Measurements from ENCODE around the gene SLC38A10.

SLC38A10 gene

DNA sequence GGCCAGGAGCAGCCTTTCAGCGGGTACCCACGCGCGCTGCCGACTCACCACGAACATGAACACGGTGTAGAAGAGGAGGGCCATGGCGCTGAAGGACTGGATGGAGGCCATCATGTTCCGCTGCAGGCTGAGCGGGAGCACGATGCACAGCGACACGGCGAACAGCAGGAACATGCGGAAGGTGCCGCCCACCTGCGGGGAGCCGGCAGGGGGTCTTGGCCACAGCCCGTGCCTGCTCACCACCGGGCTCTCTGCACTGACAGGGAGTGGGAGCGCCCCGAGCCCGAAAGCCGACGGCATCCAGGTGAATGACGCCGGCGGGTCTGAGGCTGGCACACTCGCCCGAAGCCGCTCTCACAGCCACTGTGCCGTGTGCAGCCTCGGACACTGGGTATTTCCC is 13.0 kb downstream of the SLC38A10 start:
- Histone ChIP-seq H4K5ac (ENCODE audit: low read length) (no peak overlapping the region), H3K4me3 (ENCODE audit: low read length) (no peak overlapping the region), H3K9ac (ENCODE audit: low read length) (no peak overlapping the region), H3K4me2 (ENCODE audit: low read length) (no peak overlapping the region), H3K79me2 (ENCODE audit: control insufficient read depth, insufficient read depth, low read length) (peaks cover 4% of the 10 kb centered on the region), H2BK15ac (replicated peaks; ENCODE audit: low read depth) (no peak overlapping the region), H3K23ac (ENCODE audit: low read length) (no peak overlapping the region), H3K36me3 (ENCODE audit: control insufficient read depth, insufficient read depth, low read length) (no peaks in the 10 kb centered on the region), H3K27ac (ENCODE audit: low read depth, low read length) (no peak overlapping the region), H3K56ac (ENCODE audit: low read length) (no peak overlapping the region), H3K18ac (ENCODE audit: low read length) (no peak overlapping the region), H4K8ac (ENCODE audit: low read depth, low read length) (no peak overlapping the region), H2AK5ac (ENCODE audit: low read length) (no peak overlapping the region), H3K79me1 (ENCODE audit: low read length) (peaks cover 5% of the 10 kb centered on the region), H2BK120ac (ENCODE audit: low read depth, low read length) (no peak overlapping the region), H3K4ac (ENCODE audit: low read depth, low read length) (no peak overlapping the region), H3K27me3 (ENCODE audit: insufficient read depth, low read length, poor library complexity) (no peaks in the 10 kb centered on the region), H3K4me1 (ENCODE audit: control insufficient read depth, low read depth, low read length) (no peaks in the 10 kb centered on the region), H2BK5ac (ENCODE audit: low read length) (no peak overlapping the region)
- WGBS (ENCODE audit: extremely low coverage, insufficient coverage, low lambda C conversion rate), result no CpG with 5 or more reads among the region's 33 CpGs
- no peak for DNase-seq

DNA sequence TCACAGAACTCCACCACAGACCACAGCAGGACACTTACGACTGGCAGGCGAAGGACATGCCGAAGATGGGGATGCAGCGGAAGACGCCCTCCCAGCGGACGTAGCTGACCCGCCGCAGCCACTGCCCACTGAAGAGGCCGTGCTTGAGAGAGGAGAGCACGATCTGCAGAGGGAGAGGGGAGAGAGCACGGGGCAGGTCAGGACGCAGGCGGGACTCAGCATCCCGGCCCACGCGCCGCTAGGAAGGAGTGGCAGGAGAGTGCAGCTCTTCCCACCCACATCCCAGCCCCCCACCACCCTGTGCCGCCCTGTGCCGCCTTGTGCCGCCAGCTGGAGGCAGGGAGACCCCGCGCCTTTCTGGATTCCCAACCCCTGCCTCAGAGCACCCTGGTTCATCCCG is 14.5 kb downstream of the SLC38A10 start:
- peaks cover 3% of the 10 kb centered on the region for H3K79me1 ChIP-seq (ENCODE audit: low read length)
- H3K36me3 ChIP-seq (ENCODE audit: control insufficient read depth, insufficient read depth, low read length), result no peaks in the 10 kb centered on the region
- no peaks in the 10 kb centered on the region for H3K79me2 ChIP-seq (ENCODE audit: control insufficient read depth, insufficient read depth, low read length)
- no CpG with 5 or more reads among the region's 24 CpGs for WGBS (ENCODE audit: extremely low coverage, insufficient coverage, low lambda C conversion rate)
- no peak overlapping the region for H3K27ac ChIP-seq (ENCODE audit: low read depth, low read length)
- no peak overlapping the region for H3K4me3 ChIP-seq (ENCODE audit: low read length)
- H3K4ac ChIP-seq (ENCODE audit: low read depth, low read length), result no peak overlapping the region
- H3K9ac ChIP-seq (ENCODE audit: low read length), result no peak overlapping the region
- no peak for DNase-seq
- H2AK5ac ChIP-seq (ENCODE audit: low read length), result no peak overlapping the region
- no peak overlapping the region for H4K8ac ChIP-seq (ENCODE audit: low read depth, low read length)
- H4K5ac ChIP-seq (ENCODE audit: low read length), result no peak overlapping the region
- H2BK5ac ChIP-seq (ENCODE audit: low read length), result no peak overlapping the region
- H2BK120ac ChIP-seq (ENCODE audit: low read depth, low read length), result no peak overlapping the region
- H3K56ac ChIP-seq (ENCODE audit: low read length), result no peak overlapping the region
- H2BK15ac ChIP-seq (replicated peaks; ENCODE audit: low read depth), result no peak overlapping the region
- H3K18ac ChIP-seq (ENCODE audit: low read length), result no peak overlapping the region
- H3K4me2 ChIP-seq (ENCODE audit: low read length), result no peak overlapping the region
- no peak overlapping the region for H3K23ac ChIP-seq (ENCODE audit: low read length)
- H3K27me3 ChIP-seq (ENCODE audit: insufficient read depth, low read length, poor library complexity), result no peaks in the 10 kb centered on the region
- no peaks in the 10 kb centered on the region for H3K4me1 ChIP-seq (ENCODE audit: control insufficient read depth, low read depth, low read length)

DNA sequence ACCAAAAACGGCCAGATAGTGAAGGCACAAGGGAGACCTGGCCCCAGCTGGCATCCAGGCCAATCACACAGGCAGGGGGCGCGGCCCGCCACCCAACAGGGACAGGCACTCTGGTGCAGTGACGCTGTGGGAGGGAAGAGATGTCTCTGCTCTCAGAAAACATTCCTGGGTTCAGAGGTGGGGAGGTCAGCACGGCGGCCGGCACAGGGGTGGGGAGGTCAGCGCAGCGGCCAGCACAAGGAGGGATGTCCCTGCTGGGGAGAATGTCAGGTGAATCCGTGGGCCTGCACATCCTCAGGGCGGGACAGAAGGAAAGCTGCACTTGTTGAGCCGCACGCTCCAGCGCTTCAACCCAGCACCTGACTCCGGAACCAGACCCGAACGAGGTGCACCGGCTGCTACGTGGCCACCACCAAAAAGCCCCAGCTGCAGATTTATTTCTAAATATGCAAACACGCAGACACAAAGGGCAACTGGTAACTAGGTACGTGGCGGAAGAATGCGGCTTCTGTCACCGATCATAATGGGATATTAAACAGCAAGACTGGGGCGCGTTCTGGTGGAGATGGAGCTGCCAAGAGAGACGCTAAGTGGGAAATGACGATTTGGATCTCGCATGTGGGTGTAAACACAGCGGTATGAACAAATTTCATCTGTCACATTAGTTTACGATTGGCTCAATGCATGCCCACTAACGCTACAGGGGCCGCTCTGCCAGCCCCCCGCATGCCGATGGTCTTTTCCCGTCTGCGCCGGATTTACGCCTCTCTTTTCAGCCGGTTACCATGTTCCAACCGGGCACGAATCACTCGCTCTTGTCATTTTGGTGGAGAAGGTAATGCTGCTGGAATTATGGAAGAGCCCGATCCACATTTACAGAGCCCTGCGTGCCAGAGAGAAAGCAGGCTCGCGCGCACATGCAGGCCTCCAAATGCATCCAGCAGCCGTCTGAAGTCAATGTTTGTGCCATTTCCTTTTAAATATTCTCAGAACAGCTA is 15.5 kb downstream of the SLC38A10 start:
- H4K8ac ChIP-seq (ENCODE audit: low read depth, low read length), result no peak overlapping the region
- H3K18ac ChIP-seq (ENCODE audit: low read length), result no peak overlapping the region
- no peak overlapping the region for H3K4me3 ChIP-seq (ENCODE audit: low read length)
- H3K23ac ChIP-seq (ENCODE audit: low read length), result no peak overlapping the region
- DNase-seq, result no peak
- WGBS (ENCODE audit: extremely low coverage, insufficient coverage, low lambda C conversion rate), result no CpG with 5 or more reads among the region's 50 CpGs
- no peak overlapping the region for H3K9ac ChIP-seq (ENCODE audit: low read length)
- no peaks in the 10 kb centered on the region for H3K27me3 ChIP-seq (ENCODE audit: insufficient read depth, low read length, poor library complexity)
- H3K79me2 ChIP-seq (ENCODE audit: control insufficient read depth, insufficient read depth, low read length), result no peaks in the 10 kb centered on the region
- no peaks in the 10 kb centered on the region for H3K36me3 ChIP-seq (ENCODE audit: control insufficient read depth, insufficient read depth, low read length)
- no peaks in the 10 kb centered on the region for H3K79me1 ChIP-seq (ENCODE audit: low read length)
- H3K27ac ChIP-seq (ENCODE audit: low read depth, low read length), result no peak overlapping the region
- no peak overlapping the region for H3K4ac ChIP-seq (ENCODE audit: low read depth, low read length)
- H3K4me1 ChIP-seq (ENCODE audit: control insufficient read depth, low read depth, low read length), result no peaks in the 10 kb centered on the region
- no peak overlapping the region for H3K56ac ChIP-seq (ENCODE audit: low read length)
- no peak overlapping the region for H2AK5ac ChIP-seq (ENCODE audit: low read length)
- H4K5ac ChIP-seq (ENCODE audit: low read length), result no peak overlapping the region
- no peak overlapping the region for H2BK120ac ChIP-seq (ENCODE audit: low read depth, low read length)
- no peak overlapping the region for H2BK5ac ChIP-seq (ENCODE audit: low read length)
- no peak overlapping the region for H2BK15ac ChIP-seq (replicated peaks; ENCODE audit: low read depth)
- H3K4me2 ChIP-seq (ENCODE audit: low read length), result no peak overlapping the region

DNA sequence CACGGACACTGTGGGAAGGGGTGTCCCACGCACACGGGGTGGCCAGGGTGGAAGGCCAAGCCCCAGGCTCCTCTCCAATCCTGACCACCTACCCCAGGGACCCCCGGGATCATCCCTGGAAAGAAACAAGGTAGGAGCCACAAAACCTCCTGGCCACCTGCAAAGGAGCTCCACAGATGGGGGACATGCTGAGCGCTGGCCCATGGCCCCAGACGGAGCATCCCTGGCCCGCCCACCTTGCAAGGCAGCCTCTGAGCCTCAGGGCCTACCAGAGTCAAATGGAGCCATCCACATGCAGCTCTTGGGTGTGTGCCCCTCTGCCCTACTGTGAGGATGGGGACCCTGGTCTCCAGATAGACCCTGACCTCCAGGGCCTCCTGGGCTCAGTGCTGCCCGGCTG is 16.3 kb downstream of the SLC38A10 start:
- Histone ChIP-seq H3K27ac (ENCODE audit: low read depth, low read length) (no peak overlapping the region), H3K4me3 (ENCODE audit: low read length) (no peak overlapping the region), H3K79me1 (ENCODE audit: low read length) (no peaks in the 10 kb centered on the region), H4K5ac (ENCODE audit: low read length) (no peak overlapping the region), H3K23ac (ENCODE audit: low read length) (no peak overlapping the region), H4K8ac (ENCODE audit: low read depth, low read length) (no peak overlapping the region), H2BK15ac (replicated peaks; ENCODE audit: low read depth) (no peak overlapping the region), H3K9ac (ENCODE audit: low read length) (no peak overlapping the region), H3K56ac (ENCODE audit: low read length) (no peak overlapping the region), H3K4me2 (ENCODE audit: low read length) (no peak overlapping the region), H3K4ac (ENCODE audit: low read depth, low read length) (no peak overlapping the region), H3K18ac (ENCODE audit: low read length) (no peak overlapping the region), H3K4me1 (ENCODE audit: control insufficient read depth, low read depth, low read length) (no peaks in the 10 kb centered on the region), H2AK5ac (ENCODE audit: low read length) (no peak overlapping the region), H3K79me2 (ENCODE audit: control insufficient read depth, insufficient read depth, low read length) (no peaks in the 10 kb centered on the region), H2BK5ac (ENCODE audit: low read length) (no peak overlapping the region), H2BK120ac (ENCODE audit: low read depth, low read length) (no peak overlapping the region), H3K27me3 (ENCODE audit: insufficient read depth, low read length, poor library complexity) (no peaks in the 10 kb centered on the region), H3K36me3 (ENCODE audit: control insufficient read depth, insufficient read depth, low read length) (peaks cover 1% of the 10 kb centered on the region)
- no CpG with 5 or more reads among the region's 8 CpGs for whole genome bisulfite sequencing (ENCODE audit: extremely low coverage, insufficient coverage, low lambda C conversion rate)
- no peak for DNase-seq

DNA sequence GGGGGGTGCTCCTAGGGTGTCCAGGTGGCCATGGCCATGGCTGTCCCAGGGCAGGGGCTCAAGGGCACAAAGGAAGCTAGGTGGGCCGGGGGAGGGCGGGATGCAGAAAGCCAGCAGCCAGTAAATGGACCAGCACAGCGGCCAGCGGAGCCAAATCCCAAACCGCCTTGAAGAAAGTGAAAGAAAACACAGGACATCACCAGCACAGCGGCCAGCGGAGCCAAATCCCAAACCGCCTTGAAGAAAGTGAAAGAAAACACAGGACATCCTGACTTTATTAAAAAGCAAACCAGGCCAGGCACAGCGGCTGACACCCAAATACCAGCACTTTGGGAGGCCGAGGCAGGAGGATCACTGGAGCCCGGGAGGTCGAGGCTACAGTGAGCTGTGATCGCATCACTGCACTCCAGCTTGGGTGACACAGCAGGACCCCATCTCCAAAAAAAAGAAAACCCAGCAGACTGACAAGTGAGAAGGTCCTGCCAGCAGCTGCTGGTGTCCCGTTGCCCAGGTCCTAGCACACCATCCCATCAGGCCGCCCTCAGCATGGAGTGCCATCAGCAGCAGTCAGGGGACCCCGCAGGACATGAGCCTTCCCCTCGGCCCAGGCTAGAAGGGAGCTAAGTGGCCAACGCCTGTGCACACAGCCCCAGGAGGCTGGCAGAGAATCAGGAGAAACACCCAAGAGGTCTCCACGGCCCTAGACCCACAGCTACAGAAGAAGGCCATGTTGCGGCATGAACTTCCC is 17.0 kb downstream of the SLC38A10 start:
- Histone ChIP-seq H4K5ac (ENCODE audit: low read length) (no peak overlapping the region), H3K36me3 (ENCODE audit: control insufficient read depth, insufficient read depth, low read length) (peaks cover 1% of the 10 kb centered on the region)

More for the DNA sequence above, 17.0 kb downstream of the SLC38A10 start:
- H3K4me3 ChIP-seq (ENCODE audit: low read length), result no peak overlapping the region
- no CpG with 5 or more reads among the region's 20 CpGs for WGBS (ENCODE audit: extremely low coverage, insufficient coverage, low lambda C conversion rate)
- H3K56ac ChIP-seq (ENCODE audit: low read length), result no peak overlapping the region
- H2BK15ac ChIP-seq (replicated peaks; ENCODE audit: low read depth), result no peak overlapping the region
- no peaks in the 10 kb centered on the region for H3K27me3 ChIP-seq (ENCODE audit: insufficient read depth, low read length, poor library complexity)
- no peaks in the 10 kb centered on the region for H3K79me1 ChIP-seq (ENCODE audit: low read length)
- no peaks in the 10 kb centered on the region for H3K4me1 ChIP-seq (ENCODE audit: control insufficient read depth, low read depth, low read length)
- H3K4me2 ChIP-seq (ENCODE audit: low read length), result no peak overlapping the region
- H2BK5ac ChIP-seq (ENCODE audit: low read length), result no peak overlapping the region
- no peak overlapping the region for H4K8ac ChIP-seq (ENCODE audit: low read depth, low read length)
- H3K18ac ChIP-seq (ENCODE audit: low read length), result no peak overlapping the region
- H3K4ac ChIP-seq (ENCODE audit: low read depth, low read length), result no peak overlapping the region
- DNase-seq, result no peak
- H3K23ac ChIP-seq (ENCODE audit: low read length), result no peak overlapping the region
- no peak overlapping the region for H3K27ac ChIP-seq (ENCODE audit: low read depth, low read length)
- H2BK120ac ChIP-seq (ENCODE audit: low read depth, low read length), result no peak overlapping the region
- no peak overlapping the region for H3K9ac ChIP-seq (ENCODE audit: low read length)
- H3K79me2 ChIP-seq (ENCODE audit: control insufficient read depth, insufficient read depth, low read length), result no peaks in the 10 kb centered on the region
- no peak overlapping the region for H2AK5ac ChIP-seq (ENCODE audit: low read length)

Data from mesendoderm (in vitro differentiated cells).